HepG2 (cell line): ENCODE measurements around the gene AGTR2. TPM values are rescaled to one million over a fixed set of nuclear protein-coding genes. Genes with fewer than 3 reads are reported as not detected.
"Not testable (repeated sequence)": the region's sequence is repeated elsewhere in the genome, so short reads cannot be mapped to it uniquely, and the experiment has no call there.

Experiments
- ATAC-seq: fragments of 200-7000 bp; cut with Tn5 transposase; 3 replicates; pipeline ENCODE4 v1.9.1; 2020; ENCODE audit warnings: mild to moderate bottlenecking, moderate library complexity
- BruUV-seq: library from RNA; stranded (reverse); fragments of 400-500 nt; replicated peaks from 2 replicates; lab custom pipeline; 2021; lab: Mats Ljungman, UMichigan
- CTCF ChIA-PET: fragments of 300-600 bp; formaldehyde crosslinking; extraction: SDS; loops from one replicate; lab custom pipeline; 2021; ENCODE audit warnings: low total read pairs, inconsistent platforms, low intra/inter-chr PET ratio; lab: Yijun Ruan, JAX
- POLR2A ChIA-PET: fragments of 350-600 bp; sonication (Branson Sonifier 250); formaldehyde crosslinking; loops from one replicate; lab custom pipeline; 2020; ENCODE audit warnings: antibody characterized with exemption, inconsistent platforms; lab: Yijun Ruan, JAX
- DNase-seq: peaks from one replicate; pipeline ENCODE4 v3.0.0-alpha.2; 2015; ENCODE audit warnings: low spot score
- FAIRE-seq: peaks from 3 replicates; lab custom pipeline; 2011; peaks lifted over from hg19 to GRCh38; lab: Jason Lieb, UNC
- H2AFZ ChIP-seq: one replicate; pipeline ENCODE4 v1.6.1; 2011; ENCODE audit warnings: low read length, inconsistent platforms
- H3K27ac ChIP-seq: fragments of 300-600 bp; 3 replicates; pipeline ENCODE4 v1.8.0; 2011; ENCODE audit warnings: mixed run types, mild to moderate bottlenecking, mixed read lengths, low read length, inconsistent platforms; ENCODE audit not compliant: insufficient read depth; ENCODE audit errors: extremely low read length
- H3K27me3 ChIP-seq, 2 experiments: fragments of 200-600 bp in 1 of 2; 2 replicates in 1 of 2; 3 replicates in 1 of 2; pipeline versions ENCODE4 v1.6.0 to v1.8.0; 2011; ENCODE audit warnings: low read length in 2 of 2, mild to moderate bottlenecking in 2 of 2, moderate library complexity in 2 of 2, inconsistent platforms in 1 of 2; ENCODE audit not compliant: insufficient read depth in 2 of 2, control insufficient read depth in 1 of 2
- H3K36me3 ChIP-seq, 2 experiments: fragments of 200-600 bp in 1 of 2; replicated peaks in 1 of 2; 2 replicates in 1 of 2; 3 replicates in 1 of 2; pipeline versions ENCODE4 v1.5.1 to v1.8.0; 2011; ENCODE audit warnings: low read length in 2 of 2, inconsistent platforms in 1 of 2; ENCODE audit not compliant: insufficient read depth in 2 of 2, control insufficient read depth in 1 of 2
- H3K4me1 ChIP-seq: 2 replicates; pipeline ENCODE4 v1.5.1; 2012; ENCODE audit warnings: low read length, inconsistent platforms; ENCODE audit not compliant: insufficient read depth
- H3K4me2 ChIP-seq: 2 replicates; pipeline ENCODE4 v1.6.0; 2011; ENCODE audit warnings: low read depth, low read length, inconsistent platforms
- H3K4me3 ChIP-seq, 3 experiments: fragments of 200-600 bp in 1 of 3; sonication (generic), shearing (Covaris generic) in 1 of 3; replicated peaks in 1 of 3; 2 replicates each; pipeline ENCODE4 v1.5.1; 2011 to 2016; ENCODE audit warnings: low read length in 3 of 3, inconsistent platforms in 2 of 3, low read depth in 2 of 3, mild to moderate bottlenecking in 2 of 3, control low read depth in 1 of 3, mixed read lengths in 1 of 3; ENCODE audit not compliant: insufficient read depth in 1 of 3
- H3K79me2 ChIP-seq: one replicate; pipeline ENCODE4 v1.6.1; 2011; ENCODE audit warnings: low read length, inconsistent platforms; ENCODE audit not compliant: insufficient read depth
- H3K9ac ChIP-seq: 2 replicates; pipeline ENCODE4 v1.6.0; 2011; ENCODE audit warnings: mild to moderate bottlenecking, low read depth, low read length, inconsistent platforms; ENCODE audit not compliant: insufficient read depth
- H3K9me3 ChIP-seq: 2 replicates; pipeline ENCODE4 v1.5.1; 2012; ENCODE audit warnings: mild to moderate bottlenecking, low read length
- H4K20me1 ChIP-seq: 2 replicates; pipeline ENCODE4 v1.6.0; 2011; ENCODE audit warnings: inconsistent platforms, mild to moderate bottlenecking, low read length, moderate library complexity; ENCODE audit not compliant: insufficient read depth
- FOXO4 ChIP-seq: sonication (generic); formaldehyde crosslinking; conservative IDR thresholded peaks from 2 replicates; pipeline ENCODE4 v1.8.1; 2023; ENCODE audit warnings: missing genetic modification reagents
- HINFP ChIP-seq: sonication (generic); formaldehyde crosslinking; IDR thresholded peaks from 2 replicates; pipeline ENCODE4 v1.4.0; 2020; ENCODE audit warnings: low read depth, mild to moderate bottlenecking, missing genetic modification reagents
- REST ChIP-seq, 2 experiments: IDR thresholded peaks; 2 replicates each; pipeline ENCODE4 v1.6.1; 2011 to 2012; ENCODE audit warnings: low read length in 2 of 2, borderline replicate concordance in 1 of 2, low read depth in 1 of 2, mild to moderate bottlenecking in 1 of 2, moderate library complexity in 1 of 2
- ZBTB14 ChIP-seq: sonication (generic); formaldehyde crosslinking; IDR thresholded peaks from 2 replicates; pipeline ENCODE4 v1.4.0; 2020; ENCODE audit warnings: missing genetic modification reagents
- ZNF343 ChIP-seq: sonication (generic); formaldehyde crosslinking; IDR thresholded peaks from 2 replicates; pipeline ENCODE4 v1.4.0; 2020; ENCODE audit warnings: mild to moderate bottlenecking, missing genetic modification reagents
- ZNF550 ChIP-seq: sonication (generic); formaldehyde crosslinking; IDR thresholded peaks from 2 replicates; pipeline ENCODE4 v1.4.0; 2020; ENCODE audit warnings: mild to moderate bottlenecking, missing genetic modification reagents, borderline replicate concordance
- ZNF737 ChIP-seq: sonication (generic); formaldehyde crosslinking; IDR thresholded peaks from 2 replicates; pipeline ENCODE4 v1.5.0; 2020; ENCODE audit warnings: missing genetic modification reagents, mild to moderate bottlenecking, borderline replicate concordance
- ZSCAN9 ChIP-seq: IDR thresholded peaks from 2 replicates; pipeline ENCODE4 v1.6.1; 2016; ENCODE audit warnings: borderline replicate concordance
- WGBS: methylation state at CpG from one replicate; pipeline ENCODE4 v1.1.6; 2017; ENCODE audit warnings: low lambda C conversion rate; 5-methylcytosine and 5-hydroxymethylcytosine counted together
- in situ Hi-C: cut with HindIII; loops from 2 replicates; pipeline ENCODE4 v1.10.0; 2017; ENCODE audit warnings: low pct_unique_long_range_greater_than_20kb; ENCODE audit not compliant: extremely low pct_ligation_motif_present
- intact Hi-C: fragments of 100-400 bp; cut with micrococcal nuclease; formaldehyde crosslinking; loops from one replicate; pipeline ENCODE4 v1.10.0; 2022; ENCODE audit not compliant: unreplicated experiment
- polyA plus RNA-seq, 8 experiments: library from polyadenylated mRNA; depleted of rRNA in 3 of 8; stranded (reverse) in 7 of 8; unstranded in 1 of 8; fragments of >200 nt; fragmentation: Illumina TruSeq in 4 of 8; extraction: Trizol in 4 of 8; gene quantifications; 2 replicates each; pipeline versions ENCODE4 v1.2.1 to v1.2.3, GENCODE V29; 2011 to 2016; ENCODE audit warnings: low read depth in 4 of 8, missing spikeins in 1 of 8, mixed read lengths in 1 of 8; ENCODE audit not compliant: insufficient read depth in 1 of 8
- total RNA-seq, 5 experiments: library from RNA; depleted of rRNA; stranded (reverse); fragments of >200 nt; fragmentation: Illumina TruSeq; extraction: Trizol; gene quantifications; 2 replicates each; pipeline ENCODE4 v1.2.3, GENCODE V29; 2016; ENCODE audit warnings: low read depth in 1 of 5

The AGTR2 gene
- total and polyA plus RNA-seq, 2 of the 13 experiments (the other 11 are each of a cell fraction or from before 2014, with no cell fraction given), result not detected

- H3K79me2 ChIP-seq, H3K9ac ChIP-seq, intact Hi-C loops, H3K36me3 ChIP-seq, H3K4me3 ChIP-seq, H2AFZ ChIP-seq, BruUV-seq, DNase-seq, H3K27me3 ChIP-seq, POLR2A ChIA-PET, H3K4me1 ChIP-seq, H3K4me2 ChIP-seq, H3K9me3 ChIP-seq, CTCF ChIA-PET, ATAC-seq, H4K20me1 ChIP-seq, H3K27ac ChIP-seq, in situ Hi-C loops, FAIRE-seq: not testable (repeated sequence)
- WGBS, result no CpG with 5 or more reads among the region's 1 CpG
These were observed 29.3 kb upstream of the AGTR2 start for GRCh38 chrX:116141270-116141669.

- no peaks in the 10 kb centered on the region for H3K79me2 ChIP-seq
- BruUV-seq, result no TSS peak
- FAIRE-seq (no peak), DNase-seq (no peak), ATAC-seq (no peak)
- no peak overlapping the region for H3K27ac ChIP-seq
- no peaks in the 10 kb centered on the region for H3K36me3 ChIP-seq
- H3K4me1 ChIP-seq, result no peaks in the 10 kb centered on the region
- H2AFZ ChIP-seq, result no peak overlapping the region
- H3K9ac ChIP-seq, result no peak overlapping the region
- ChIA-PET POLR2A (no interaction called here), CTCF (no interaction called here)
- no peaks in the 10 kb centered on the region for H4K20me1 ChIP-seq
- no peaks in the 10 kb centered on the region for H3K27me3 ChIP-seq
- 0% methylated on average over 1 of the region's 2 CpGs for WGBS
- no peak overlapping the region for H3K4me2 ChIP-seq
- in situ Hi-C loops (no loop called here), intact Hi-C loops (no loop called here)
- H3K4me3 ChIP-seq, result no peak overlapping the region
- no peaks in the 10 kb centered on the region for H3K9me3 ChIP-seq
- TF ChIP-seq ZBTB14 (CRISPR knock-in tag) (no peak), ZNF343 (CRISPR knock-in tag) (no peak), REST (IDR thresholded peaks at IDR 0.05; ENCODE audit: borderline replicate concordance in 1 of 2, low read depth in 1 of 2, low read length in 2 of 2) (no peak), ZNF737 (CRISPR knock-in tag) (no peak), HINFP (no peak), FOXO4 (CRISPR knock-in tag) (no peak), ZSCAN9 (CRISPR knock-in tag) (no peak), ZNF550 (CRISPR knock-in tag) (no peak)
These were observed 27.6 kb upstream of the AGTR2 start for GRCh38 chrX:116142976-116143375.
